ENCODE data around the gene KATNBL1. TPM values are rescaled to one million over a fixed set of nuclear protein-coding genes. Genes with fewer than 3 reads are reported as not detected.

Gene KATNBL1
- total and polyA plus RNA-seq, 4 donors = 6.4 to 26.2 (median 22.0) TPM

DNA sequence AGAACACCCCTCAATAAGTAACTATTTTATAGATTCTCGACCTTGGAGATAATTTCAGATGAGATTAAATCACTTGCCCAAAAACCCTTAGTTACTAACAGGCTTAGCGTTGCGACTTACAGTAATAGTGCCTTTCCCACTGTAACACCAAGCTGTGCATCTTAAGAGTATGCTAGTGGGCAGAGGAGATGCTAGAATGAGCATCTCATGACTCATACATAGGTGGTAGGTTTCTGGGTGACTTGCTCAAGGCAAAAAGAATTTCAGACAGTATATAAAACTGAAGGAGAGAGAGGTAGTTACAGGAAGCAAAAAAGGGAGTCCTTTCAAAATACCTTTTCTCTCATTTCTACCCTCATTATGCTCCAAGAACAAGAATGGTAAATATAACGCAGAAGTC, 3.9 kb downstream of the KATNBL1 start:
- Histone ChIP-seq H3K4me3 (ENCODE audit: low read depth in 1 of 3, low read length in 3 of 3) (no peak overlapping the region), H3K9ac (ENCODE audit: low read depth in 1 of 2, low read length in 2 of 2) (no peak overlapping the region), H3K27ac (ENCODE audit: low read depth in 1 of 2, low read length in 2 of 2) (no peak overlapping the region), H3K4me1 (ENCODE audit: control insufficient read depth in 4 of 4, insufficient read depth in 4 of 4, low read length in 3 of 4) (peaks cover 2 to 14% (median 10%) of the 10 kb centered on the region in 4 donors), H3K9me3 (ENCODE audit: control insufficient read depth in 4 of 4, low read length in 3 of 4) (no peaks in the 10 kb centered on the region), H3K36me3 (ENCODE audit: control insufficient read depth in 4 of 4, insufficient read depth in 3 of 4, low read depth in 1 of 4, low read length in 3 of 4) (no peaks in the 10 kb centered on the region), H3K27me3 (ENCODE audit: control insufficient read depth in 4 of 4, insufficient read depth in 4 of 4, low read length in 3 of 4) (no peaks in the 10 kb centered on the region)
- no peak for DNase-seq (ENCODE audit: low spot score)
- WGBS = 93% methylated on average over 4 of the region's 4 CpGs
- TF ChIP-seq NR2F2 (IDR thresholded peaks at IDR 0.05) = no peak
- no peak for TF ChIP-seq EGR1 (IDR thresholded peaks at IDR 0.05; ENCODE audit: low read depth in 2 of 2)
- TF ChIP-seq SP1 (IDR thresholded peaks at IDR 0.05) = no peak
- TF ChIP-seq, protein P1, sequence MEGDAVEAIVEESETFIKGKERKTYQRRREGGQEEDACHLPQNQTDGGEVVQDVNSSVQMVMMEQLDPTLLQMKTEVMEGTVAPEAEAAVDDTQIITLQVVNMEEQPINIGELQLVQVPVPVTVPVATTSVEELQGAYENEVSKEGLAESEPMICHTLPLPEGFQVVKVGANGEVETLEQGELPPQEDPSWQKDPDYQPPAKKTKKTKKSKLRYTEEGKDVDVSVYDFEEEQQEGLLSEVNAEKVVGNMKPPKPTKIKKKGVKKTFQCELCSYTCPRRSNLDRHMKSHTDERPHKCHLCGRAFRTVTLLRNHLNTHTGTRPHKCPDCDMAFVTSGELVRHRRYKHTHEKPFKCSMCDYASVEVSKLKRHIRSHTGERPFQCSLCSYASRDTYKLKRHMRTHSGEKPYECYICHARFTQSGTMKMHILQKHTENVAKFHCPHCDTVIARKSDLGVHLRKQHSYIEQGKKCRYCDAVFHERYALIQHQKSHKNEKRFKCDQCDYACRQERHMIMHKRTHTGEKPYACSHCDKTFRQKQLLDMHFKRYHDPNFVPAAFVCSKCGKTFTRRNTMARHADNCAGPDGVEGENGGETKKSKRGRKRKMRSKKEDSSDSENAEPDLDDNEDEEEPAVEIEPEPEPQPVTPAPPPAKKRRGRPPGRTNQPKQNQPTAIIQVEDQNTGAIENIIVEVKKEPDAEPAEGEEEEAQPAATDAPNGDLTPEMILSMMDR (IDR thresholded peaks at IDR 0.05; ENCODE audit: low read depth, low read length, missing input control) = no peak
- TF ChIP-seq FOXA1 (IDR thresholded peaks at IDR 0.05) = no peak
- TF ChIP-seq RXRA (IDR thresholded peaks at IDR 0.05) = no peak
- no peak for TF ChIP-seq YY1 (IDR thresholded peaks at IDR 0.05)
- no peak for TF ChIP-seq JUND (IDR thresholded peaks at IDR 0.05)
- no peak for TF ChIP-seq FOXA2 (IDR thresholded peaks at IDR 0.05)
- no peak for TF ChIP-seq HNF4G (IDR thresholded peaks at IDR 0.05)
- TF ChIP-seq, protein P2, sequence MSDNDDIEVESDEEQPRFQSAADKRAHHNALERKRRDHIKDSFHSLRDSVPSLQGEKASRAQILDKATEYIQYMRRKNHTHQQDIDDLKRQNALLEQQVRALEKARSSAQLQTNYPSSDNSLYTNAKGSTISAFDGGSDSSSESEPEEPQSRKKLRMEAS (IDR thresholded peaks at IDR 0.05) = no peak
- TF ChIP-seq, protein P3, sequence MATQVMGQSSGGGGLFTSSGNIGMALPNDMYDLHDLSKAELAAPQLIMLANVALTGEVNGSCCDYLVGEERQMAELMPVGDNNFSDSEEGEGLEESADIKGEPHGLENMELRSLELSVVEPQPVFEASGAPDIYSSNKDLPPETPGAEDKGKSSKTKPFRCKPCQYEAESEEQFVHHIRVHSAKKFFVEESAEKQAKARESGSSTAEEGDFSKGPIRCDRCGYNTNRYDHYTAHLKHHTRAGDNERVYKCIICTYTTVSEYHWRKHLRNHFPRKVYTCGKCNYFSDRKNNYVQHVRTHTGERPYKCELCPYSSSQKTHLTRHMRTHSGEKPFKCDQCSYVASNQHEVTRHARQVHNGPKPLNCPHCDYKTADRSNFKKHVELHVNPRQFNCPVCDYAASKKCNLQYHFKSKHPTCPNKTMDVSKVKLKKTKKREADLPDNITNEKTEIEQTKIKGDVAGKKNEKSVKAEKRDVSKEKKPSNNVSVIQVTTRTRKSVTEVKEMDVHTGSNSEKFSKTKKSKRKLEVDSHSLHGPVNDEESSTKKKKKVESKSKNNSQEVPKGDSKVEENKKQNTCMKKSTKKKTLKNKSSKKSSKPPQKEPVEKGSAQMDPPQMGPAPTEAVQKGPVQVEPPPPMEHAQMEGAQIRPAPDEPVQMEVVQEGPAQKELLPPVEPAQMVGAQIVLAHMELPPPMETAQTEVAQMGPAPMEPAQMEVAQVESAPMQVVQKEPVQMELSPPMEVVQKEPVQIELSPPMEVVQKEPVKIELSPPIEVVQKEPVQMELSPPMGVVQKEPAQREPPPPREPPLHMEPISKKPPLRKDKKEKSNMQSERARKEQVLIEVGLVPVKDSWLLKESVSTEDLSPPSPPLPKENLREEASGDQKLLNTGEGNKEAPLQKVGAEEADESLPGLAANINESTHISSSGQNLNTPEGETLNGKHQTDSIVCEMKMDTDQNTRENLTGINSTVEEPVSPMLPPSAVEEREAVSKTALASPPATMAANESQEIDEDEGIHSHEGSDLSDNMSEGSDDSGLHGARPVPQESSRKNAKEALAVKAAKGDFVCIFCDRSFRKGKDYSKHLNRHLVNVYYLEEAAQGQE (IDR thresholded peaks at IDR 0.05) = no peak
- no peak for TF ChIP-seq GABPA (IDR thresholded peaks at IDR 0.05 in 1 of 2, conservative IDR thresholded peaks at IDR 0.05 in 1 of 2)
- TF ChIP-seq RAD21 (IDR thresholded peaks at IDR 0.05) = no peak
- TF ChIP-seq, protein P4, sequence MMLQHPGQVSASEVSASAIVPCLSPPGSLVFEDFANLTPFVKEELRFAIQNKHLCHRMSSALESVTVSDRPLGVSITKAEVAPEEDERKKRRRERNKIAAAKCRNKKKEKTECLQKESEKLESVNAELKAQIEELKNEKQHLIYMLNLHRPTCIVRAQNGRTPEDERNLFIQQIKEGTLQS (IDR thresholded peaks at IDR 0.05) = no peak
- TF ChIP-seq HNF4A (conservative IDR thresholded peaks at IDR 0.05) = no peak
- TF ChIP-seq, protein P5, sequence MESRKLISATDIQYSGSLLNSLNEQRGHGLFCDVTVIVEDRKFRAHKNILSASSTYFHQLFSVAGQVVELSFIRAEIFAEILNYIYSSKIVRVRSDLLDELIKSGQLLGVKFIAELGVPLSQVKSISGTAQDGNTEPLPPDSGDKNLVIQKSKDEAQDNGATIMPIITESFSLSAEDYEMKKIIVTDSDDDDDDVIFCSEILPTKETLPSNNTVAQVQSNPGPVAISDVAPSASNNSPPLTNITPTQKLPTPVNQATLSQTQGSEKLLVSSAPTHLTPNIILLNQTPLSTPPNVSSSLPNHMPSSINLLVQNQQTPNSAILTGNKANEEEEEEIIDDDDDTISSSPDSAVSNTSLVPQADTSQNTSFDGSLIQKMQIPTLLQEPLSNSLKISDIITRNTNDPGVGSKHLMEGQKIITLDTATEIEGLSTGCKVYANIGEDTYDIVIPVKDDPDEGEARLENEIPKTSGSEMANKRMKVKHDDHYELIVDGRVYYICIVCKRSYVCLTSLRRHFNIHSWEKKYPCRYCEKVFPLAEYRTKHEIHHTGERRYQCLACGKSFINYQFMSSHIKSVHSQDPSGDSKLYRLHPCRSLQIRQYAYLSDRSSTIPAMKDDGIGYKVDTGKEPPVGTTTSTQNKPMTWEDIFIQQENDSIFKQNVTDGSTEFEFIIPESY (IDR thresholded peaks at IDR 0.05) = no peak
- TF ChIP-seq TAF1 (conservative IDR thresholded peaks at IDR 0.05) = no peak
